Esophagus muscularis mucosa (tissue), 4 donors: ENCODE results near the gene NNAT.

Source experiments
- CTCF ChIP-seq, 3 experiments: fragments of 200-600 bp in 2 of 3; fragments of 450-650 bp in 1 of 3; sonication (generic) in 2 of 3; IDR thresholded peaks; one replicate each; pipeline ENCODE4 v1.5.1; 2017 to 2019; ENCODE audit warnings: antibody characterized with exemption in 3 of 3, mild to moderate bottlenecking in 2 of 3, moderate library complexity in 1 of 3
- EP300 ChIP-seq: sonication (generic); formaldehyde crosslinking; IDR thresholded peaks from one replicate; pipeline ENCODE4 v1.6.1; 2017; ENCODE audit warnings: antibody characterized with exemption
- POLR2A ChIP-seq: fragments of 450-650 bp; IDR thresholded peaks from one replicate; pipeline ENCODE4 v1.6.1; 2017; ENCODE audit warnings: antibody characterized with exemption, moderate library complexity, mild to moderate bottlenecking, low read depth

- no peak for TF ChIP-seq EP300
- no peak for TF ChIP-seq POLR2A
- TF ChIP-seq CTCF (IDR thresholded peaks at IDR 0.05) = no peak
These were observed 21.2 kb downstream of the NNAT start for GRCh38 chr20:37542281-37542680.
